ENCODE results near the gene PRDM16. TPM values are rescaled to one million over a fixed set of nuclear protein-coding genes. Genes with fewer than 3 reads are reported as not detected.

PRDM16 gene
- total and polyA plus RNA-seq, 5 experiments from 2014 or later: not detected

DNA sequence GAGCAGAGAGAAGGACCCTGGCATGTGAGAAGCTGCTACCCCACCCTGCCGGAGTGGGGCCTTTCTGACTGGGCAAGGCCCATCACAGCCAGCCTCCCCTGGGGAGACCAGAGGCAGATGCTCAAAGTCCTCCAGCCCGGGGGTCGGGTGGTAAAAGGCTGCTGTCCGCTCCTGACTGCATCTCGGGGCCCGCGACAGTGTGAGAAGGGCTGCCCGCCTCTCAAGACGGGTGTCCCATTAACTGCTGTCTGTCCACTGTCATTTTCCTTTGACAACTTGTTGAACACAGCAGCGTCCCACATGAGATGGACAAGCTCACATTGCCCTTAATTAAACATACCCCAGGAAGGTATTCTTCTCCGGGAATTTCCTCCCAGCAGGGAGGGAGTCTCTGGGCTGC is 294.0 kb downstream of the PRDM16 start:
- Mint-ChIP-seq H3K4me3 (no peak overlapping the region), H3K4me1 (no peaks in the 10 kb centered on the region), H3K27ac (peak overlapping the region in 1 of 10 donors; percentile 26), H3K27me3 (peaks cover 0 to 17% (median 11%) of the 10 kb centered on the region in 5 donors), H3K36me3 (no peaks in the 10 kb centered on the region), H3K9me3 (no peaks in the 10 kb centered on the region)
- DNase-seq: no peak
- ATAC-seq: no peak
- POLR2A ChIA-PET: no interaction called here

DNA sequence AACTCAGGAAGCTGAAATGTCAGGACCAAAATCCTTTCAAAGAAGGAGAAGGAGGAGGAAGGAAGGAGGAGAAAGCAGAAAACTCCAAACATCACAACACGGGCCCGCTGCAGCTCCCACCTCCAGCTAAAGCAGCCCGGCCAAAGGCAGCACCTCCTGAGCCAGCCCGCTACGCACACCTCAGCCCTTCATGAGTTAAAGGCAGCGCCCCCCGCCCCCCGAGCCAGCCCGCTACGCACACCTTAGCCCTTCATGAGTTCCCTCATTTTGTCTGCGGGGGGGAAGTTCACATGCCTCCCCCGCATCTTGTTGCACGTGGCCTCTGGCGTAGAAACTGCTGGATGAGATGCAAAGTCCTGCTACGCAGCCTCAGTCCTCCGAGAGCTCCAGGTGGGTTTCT is 294.8 kb downstream of the PRDM16 start:
- no peaks in the 10 kb centered on the region for H3K4me1 Mint-ChIP-seq
- no peak overlapping the region for H3K4me3 Mint-ChIP-seq
- no peaks in the 10 kb centered on the region for H3K36me3 Mint-ChIP-seq
- no peaks in the 10 kb centered on the region for H3K9me3 Mint-ChIP-seq
- H3K27ac Mint-ChIP-seq: no peak overlapping the region
- DNase-seq (no peak), ATAC-seq (no peak)
- POLR2A ChIA-PET: no interaction called here
- H3K27me3 Mint-ChIP-seq: peaks cover 0 to 17% (median 11%) of the 10 kb centered on the region in 5 donors

GRCh38 chr1:3364551-3364950 is 295.5 kb downstream of the PRDM16 start:
- Mint-ChIP-seq H3K27ac (no peak overlapping the region), H3K9me3 (no peaks in the 10 kb centered on the region), H3K4me1 (no peaks in the 10 kb centered on the region), H3K27me3 (peaks cover 0 to 17% (median 11%) of the 10 kb centered on the region in 5 donors), H3K36me3 (no peaks in the 10 kb centered on the region), H3K4me3 (no peak overlapping the region)
- ATAC-seq: no peak
- POLR2A ChIA-PET: no interaction called here
- no peak for DNase-seq

- H3K4me1 Mint-ChIP-seq: no peaks in the 10 kb centered on the region
These were observed 296.0 kb downstream of the PRDM16 start for GRCh38 chr1:3364983-3365382.

GRCh38 chr1:3365523-3366125 is 296.6 kb downstream of the PRDM16 start:
- POLR2A ChIA-PET: no interaction called here
- Mint-ChIP-seq H3K27ac (peak overlapping the region in 1 of 10 donors; percentile 37), H3K4me3 (no peak overlapping the region), H3K36me3 (no peaks in the 10 kb centered on the region), H3K27me3 (peaks cover 0 to 17% (median 11%) of the 10 kb centered on the region in 5 donors), H3K4me1 (no peaks in the 10 kb centered on the region), H3K9me3 (peaks cover 0 to 1% (median 0%) of the 10 kb centered on the region in 9 donors)
- no peak for DNase-seq
- no peak for ATAC-seq

More at GRCh38 chr1:3364983-3365382, 296.0 kb downstream of the PRDM16 start:
- Mint-ChIP-seq H3K9me3 (no peaks in the 10 kb centered on the region), H3K36me3 (no peaks in the 10 kb centered on the region), H3K27ac (peak overlapping the region in 1 of 10 donors; percentile 44), H3K4me3 (no peak overlapping the region), H3K27me3 (peaks cover 0 to 17% (median 11%) of the 10 kb centered on the region in 5 donors)
- no peak for ATAC-seq
- POLR2A ChIA-PET: no interaction called here
- no peak for DNase-seq

DNA sequence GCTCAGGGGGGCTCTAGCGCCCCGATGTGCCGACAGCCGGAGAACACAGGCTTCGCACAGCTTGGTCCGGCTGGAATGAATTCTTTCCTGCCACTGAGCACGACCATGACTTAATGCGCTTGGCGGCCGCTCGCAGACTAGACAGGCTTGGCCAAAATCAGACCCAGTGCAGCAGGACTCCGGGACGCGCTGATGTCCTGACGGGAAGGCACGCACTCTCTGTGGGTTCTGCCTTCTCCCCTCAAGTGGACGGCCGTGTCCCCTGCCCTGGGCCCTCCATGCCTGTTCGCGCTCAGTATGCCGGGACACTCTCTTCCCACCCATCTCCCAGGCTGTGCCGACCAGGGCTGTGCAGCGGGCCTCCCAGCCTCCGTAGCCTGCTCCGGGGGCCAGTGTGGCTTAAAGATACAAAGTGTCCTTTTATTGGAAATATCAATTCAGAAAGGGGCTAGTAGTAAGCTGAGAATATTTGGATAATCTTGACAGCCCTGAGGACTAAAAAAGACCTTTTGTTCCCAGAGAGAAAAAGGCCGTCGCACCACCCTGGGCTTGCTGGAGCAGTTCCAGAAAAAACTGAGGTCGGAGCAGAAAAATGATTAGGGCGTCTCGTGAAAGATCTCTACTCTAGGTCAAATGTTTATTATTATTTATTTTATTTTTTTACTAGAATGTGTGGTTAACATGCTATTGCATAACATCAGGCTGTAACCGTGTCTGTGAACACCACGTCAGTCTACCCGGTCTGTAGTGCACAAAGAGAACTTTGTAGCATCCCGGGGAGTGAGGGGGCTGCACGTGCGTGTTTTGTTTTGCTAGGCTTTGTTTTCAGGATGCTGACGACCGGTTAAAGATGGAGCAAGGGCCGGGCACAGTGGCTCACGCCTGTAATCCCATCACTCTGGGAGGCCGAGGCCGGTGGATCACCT is 297.4 kb downstream of the PRDM16 start:
- Mint-ChIP-seq H3K4me3 (no peak overlapping the region), H3K27me3 (peaks cover 0 to 17% (median 10%) of the 10 kb centered on the region in 5 donors), H3K36me3 (no peaks in the 10 kb centered on the region), H3K27ac (no peak overlapping the region), H3K9me3 (peaks cover 0 to 9% (median 0%) of the 10 kb centered on the region in 9 donors), H3K4me1 (no peaks in the 10 kb centered on the region)
- ATAC-seq (no peak), DNase-seq (no peak)
- POLR2A ChIA-PET: no interaction called here

DNA sequence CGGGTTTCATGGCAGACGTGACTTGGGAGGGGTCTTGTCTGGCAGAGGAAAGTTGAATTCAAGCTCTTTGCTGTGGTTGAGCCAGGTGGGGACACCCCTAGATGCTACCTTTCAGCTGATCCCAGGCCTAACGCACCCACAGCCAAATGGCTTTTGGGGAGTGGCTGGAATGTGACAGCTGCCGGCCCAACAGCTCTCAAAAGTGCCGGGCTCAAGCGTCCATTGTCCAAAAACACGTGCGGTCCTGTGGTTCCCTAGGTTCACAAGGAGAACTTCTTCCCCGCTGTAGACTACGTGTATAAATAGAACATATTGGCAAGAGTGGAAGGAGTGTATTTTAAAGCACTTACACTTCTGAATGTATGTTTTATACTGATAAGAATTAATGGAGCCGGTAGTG is 298.4 kb downstream of the PRDM16 start:
- peaks cover 0 to 17% (median 2%) of the 10 kb centered on the region in 5 donors for H3K27me3 Mint-ChIP-seq
- peaks cover under 1 to 6% (median 2%) of the 10 kb centered on the region in 4 donors for H3K4me1 Mint-ChIP-seq
- DNase-seq (no peak), ATAC-seq (no peak)
- no peak overlapping the region for H3K27ac Mint-ChIP-seq
- POLR2A ChIA-PET: no interaction called here
- H3K9me3 Mint-ChIP-seq: peaks cover 0 to 13% (median 0%) of the 10 kb centered on the region in 9 donors
- H3K36me3 Mint-ChIP-seq: no peaks in the 10 kb centered on the region
- H3K4me3 Mint-ChIP-seq: no peak overlapping the region

- DNase-seq: no peak
- peaks cover 0 to 13% (median 0%) of the 10 kb centered on the region in 9 donors for H3K9me3 Mint-ChIP-seq
- H3K4me1 Mint-ChIP-seq: peaks cover 4 to 13% (median 9%) of the 10 kb centered on the region in 4 donors
- no peak overlapping the region for H3K27ac Mint-ChIP-seq
- H3K36me3 Mint-ChIP-seq: no peaks in the 10 kb centered on the region
- H3K27me3 Mint-ChIP-seq: peaks cover 0 to 16% (median 0%) of the 10 kb centered on the region in 5 donors
- no peak overlapping the region for H3K4me3 Mint-ChIP-seq
- no peak for ATAC-seq
- POLR2A ChIA-PET: no interaction called here
These were observed 299.1 kb downstream of the PRDM16 start for GRCh38 chr1:3368059-3368458.

GRCh38 chr1:3368711-3369445 is 299.9 kb downstream of the PRDM16 start:
- H3K4me3 Mint-ChIP-seq: no peak overlapping the region
- POLR2A ChIA-PET: no interaction called here
- peaks cover 4 to 20% (median 12%) of the 10 kb centered on the region in 4 donors for H3K4me1 Mint-ChIP-seq
- no peak overlapping the region for H3K27ac Mint-ChIP-seq
- H3K27me3 Mint-ChIP-seq: peaks cover 0 to 9% (median 0%) of the 10 kb centered on the region in 5 donors
- H3K36me3 Mint-ChIP-seq: no peaks in the 10 kb centered on the region
- no peak for ATAC-seq
- DNase-seq: no peak
- H3K9me3 Mint-ChIP-seq: peaks cover 0 to 13% (median 0%) of the 10 kb centered on the region in 9 donors

GRCh38 chr1:3369446-3370076 is 300.6 kb downstream of the PRDM16 start:
- ATAC-seq (no peak), DNase-seq (no peak)
- peaks cover 6 to 22% (median 16%) of the 10 kb centered on the region in 4 donors for H3K4me1 Mint-ChIP-seq
- H3K4me3 Mint-ChIP-seq: no peak overlapping the region
- peaks cover 0 to 13% (median 0%) of the 10 kb centered on the region in 9 donors for H3K9me3 Mint-ChIP-seq
- H3K27me3 Mint-ChIP-seq: peaks cover 0 to 4% (median 0%) of the 10 kb centered on the region in 5 donors
- POLR2A ChIA-PET: no interaction called here
- H3K27ac Mint-ChIP-seq: no peak overlapping the region
- H3K36me3 Mint-ChIP-seq: no peaks in the 10 kb centered on the region

DNA sequence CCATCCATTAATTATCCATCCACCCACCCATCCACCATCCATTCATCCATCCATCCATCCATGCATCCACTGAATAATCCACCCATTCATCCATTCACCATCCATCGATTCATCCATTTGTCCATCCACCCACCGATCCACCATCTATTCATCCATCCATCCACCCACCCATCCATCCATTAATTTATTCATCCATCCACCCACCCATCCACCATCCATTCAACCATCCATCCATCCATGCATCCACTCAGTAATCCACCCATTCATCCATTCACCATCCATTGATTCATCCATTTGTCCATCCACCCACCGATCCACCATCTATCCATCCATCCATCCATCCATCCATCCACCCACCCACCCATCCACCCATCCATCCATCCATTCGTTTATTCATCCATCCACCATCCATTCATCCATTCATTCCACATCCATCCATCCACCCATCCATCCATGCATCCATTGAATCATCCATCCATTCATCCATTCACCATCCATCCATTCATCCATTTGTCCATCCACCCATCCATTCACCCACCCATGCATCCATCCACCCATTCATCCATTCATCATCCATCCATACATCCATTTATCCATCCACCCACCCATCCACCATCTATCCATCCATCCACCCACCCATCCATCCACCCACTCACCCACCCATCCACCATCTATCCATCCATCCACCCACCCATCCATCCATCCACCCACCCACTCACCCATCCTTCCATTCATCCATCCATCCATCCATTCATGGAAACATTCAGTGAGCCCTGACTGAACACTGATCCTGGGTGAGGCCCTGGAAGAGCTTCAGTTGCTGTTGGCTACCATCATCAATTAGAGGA is 302.1 kb downstream of the PRDM16 start:
- Mint-ChIP-seq H3K4me1 (peaks cover 8 to 24% (median 16%) of the 10 kb centered on the region in 4 donors), H3K27ac (peak overlapping the region in 3 of 10 donors; percentile 28 to 38 (median 29)), H3K36me3 (no peaks in the 10 kb centered on the region), H3K9me3 (peaks cover 0 to 13% (median 0%) of the 10 kb centered on the region in 9 donors), H3K27me3 (peaks cover 0 to 9% (median 2%) of the 10 kb centered on the region in 5 donors), H3K4me3 (no peak overlapping the region)
- ATAC-seq: no peak
- POLR2A ChIA-PET: no interaction called here
- no peak for DNase-seq

Measured in naive thymus-derived CD8-positive, alpha-beta T cell (primary cell).